ENCODE measurements around the gene MOK. TPM values are rescaled to one million over a fixed set of nuclear protein-coding genes. Genes with fewer than 3 reads are reported as not detected.
"Not testable (repeated sequence)": the region's sequence is repeated elsewhere in the genome, so short reads cannot be mapped to it uniquely, and the experiment has no call there.

The MOK gene
- total RNA-seq, result 10 to 100 TPM; 19.5 to 44.5 TPM
- polyA plus RNA-seq (ENCODE audit: insufficient read length in 2 of 2), result 10 to 100 TPM; 44.6 to 57.5 TPM
- long read RNA-seq, donor 1, partial matches to known transcripts, result 0 of 4 reads
- long read RNA-seq, donor 1, other reads (novel, unspliced or antisense), result 0 of 4 reads
- long read RNA-seq, donor 2, partial matches to known transcripts, result 0 of 2 reads
- long read RNA-seq, donor 2, other reads (novel, unspliced or antisense), result 0 of 2 reads
- long read RNA-seq, donor 3, partial matches to known transcripts, result 0 of 3 reads
- long read RNA-seq, donor 3, other reads (novel, unspliced or antisense), result 0 of 3 reads
- long read RNA-seq, donor 4, partial matches to known transcripts, result 0 of 3 reads
- long read RNA-seq, donor 4, other reads (novel, unspliced or antisense), result 0 of 3 reads

GRCh38 chr14:102304611-102305506, at the start of gene MOK:
TSS of gene MOK (minus strand) at chr14:102305164. CDS start at chr14:102304968, 196 bp downstream.
- no peaks in the 10 kb centered on the region for H3K4me1 ChIP-seq (ENCODE audit: control insufficient read depth, insufficient read depth, low read length)
- no peaks in the 10 kb centered on the region for H3K36me3 ChIP-seq (ENCODE audit: control insufficient read depth, insufficient read depth, low read length)
- H3K4me3 ChIP-seq (ENCODE audit: low read depth, low read length), result peak within 1 kb of the TSS; percentile 88
- 0% methylated on average over 46 of the region's 53 CpGs for WGBS (ENCODE audit: insufficient coverage)
- no peaks in the 10 kb centered on the region for H3K27me3 ChIP-seq (ENCODE audit: control insufficient read depth, insufficient read depth, low read length)
- peak within 1 kb of the TSS; percentile 88 for H3K27ac ChIP-seq (ENCODE audit: low read depth, low read length)
- H3K9me3 ChIP-seq (ENCODE audit: control insufficient read depth, insufficient read depth, low read length), result no peaks in the 10 kb centered on the region
- DNase-seq (ENCODE audit: low read depth in 4 of 6, low spot score in 6 of 6), result peak; percentile 94 to 99 (median 98)

GRCh38 chr14:102353126-102353619, 48.2 kb upstream of the MOK start:
- Histone ChIP-seq H3K9me3 (ENCODE audit: control insufficient read depth, insufficient read depth, low read length) (no peaks in the 10 kb centered on the region), H3K4me1 (ENCODE audit: control insufficient read depth, insufficient read depth, low read length) (no peaks in the 10 kb centered on the region), H3K36me3 (ENCODE audit: control insufficient read depth, insufficient read depth, low read length) (peaks cover 65% of the 10 kb centered on the region), H3K27me3 (ENCODE audit: control insufficient read depth, insufficient read depth, low read length) (no peaks in the 10 kb centered on the region), H3K4me3 (ENCODE audit: low read depth, low read length) (no peak overlapping the region), H3K27ac (ENCODE audit: low read depth, low read length) (no peak overlapping the region)
- DNase-seq (ENCODE audit: low read depth in 4 of 6, low spot score in 6 of 6), result no peak
- 93% methylated on average over 7 of the region's 8 CpGs for WGBS (ENCODE audit: insufficient coverage)

GRCh38 chr14:102352213-102352612, 47.2 kb upstream of the MOK start:
- Histone ChIP-seq H3K27ac (ENCODE audit: low read depth, low read length) (no peak overlapping the region), H3K36me3 (ENCODE audit: control insufficient read depth, insufficient read depth, low read length) (peaks cover 71% of the 10 kb centered on the region), H3K4me1 (ENCODE audit: control insufficient read depth, insufficient read depth, low read length) (no peaks in the 10 kb centered on the region), H3K4me3 (ENCODE audit: low read depth, low read length) (no peak overlapping the region), H3K9me3 (ENCODE audit: control insufficient read depth, insufficient read depth, low read length) (no peaks in the 10 kb centered on the region), H3K27me3 (ENCODE audit: control insufficient read depth, insufficient read depth, low read length) (no peaks in the 10 kb centered on the region)
- WGBS (ENCODE audit: insufficient coverage), result 39% methylated on average over 2 of the region's 4 CpGs
- peak in 1 of 6 donors; percentile 30 for DNase-seq (ENCODE audit: low read depth in 4 of 6, low spot score in 6 of 6)

GRCh38 chr14:102351593-102351992, 46.6 kb upstream of the MOK start:
- H3K4me3 ChIP-seq (ENCODE audit: low read depth, low read length); H3K9me3 ChIP-seq (ENCODE audit: control insufficient read depth, insufficient read depth, low read length); DNase-seq (ENCODE audit: low read depth in 4 of 6, low spot score in 6 of 6); H3K4me1 ChIP-seq (ENCODE audit: control insufficient read depth, insufficient read depth, low read length); H3K27ac ChIP-seq (ENCODE audit: low read depth, low read length); H3K27me3 ChIP-seq (ENCODE audit: control insufficient read depth, insufficient read depth, low read length): not testable (repeated sequence)
- 97% methylated on average over 5 of the region's 9 CpGs for WGBS (ENCODE audit: insufficient coverage)
- H3K36me3 ChIP-seq (ENCODE audit: control insufficient read depth, insufficient read depth, low read length), result peaks cover 70% of the 10 kb centered on the region

GRCh38 chr14:102351023-102351422, 46.1 kb upstream of the MOK start:
- Histone ChIP-seq H3K27me3 (ENCODE audit: control insufficient read depth, insufficient read depth, low read length) (no peaks in the 10 kb centered on the region), H3K36me3 (ENCODE audit: control insufficient read depth, insufficient read depth, low read length) (peaks cover 70% of the 10 kb centered on the region), H3K4me3 (ENCODE audit: low read depth, low read length) (no peak overlapping the region), H3K4me1 (ENCODE audit: control insufficient read depth, insufficient read depth, low read length) (no peaks in the 10 kb centered on the region), H3K27ac (ENCODE audit: low read depth, low read length) (no peak overlapping the region), H3K9me3 (ENCODE audit: control insufficient read depth, insufficient read depth, low read length) (no peaks in the 10 kb centered on the region)
- WGBS (ENCODE audit: insufficient coverage), result 97% methylated on average over 5 of the region's 10 CpGs
- no peak for DNase-seq (ENCODE audit: low read depth in 4 of 6, low spot score in 6 of 6)

GRCh38 chr14:102348376-102348775, 43.4 kb upstream of the MOK start:
- Histone ChIP-seq H3K4me1 (ENCODE audit: control insufficient read depth, insufficient read depth, low read length) (peaks cover 16% of the 10 kb centered on the region), H3K9me3 (ENCODE audit: control insufficient read depth, insufficient read depth, low read length) (no peaks in the 10 kb centered on the region), H3K27me3 (ENCODE audit: control insufficient read depth, insufficient read depth, low read length) (no peaks in the 10 kb centered on the region), H3K36me3 (ENCODE audit: control insufficient read depth, insufficient read depth, low read length) (peaks cover 74% of the 10 kb centered on the region), H3K27ac (ENCODE audit: low read depth, low read length) (no peak overlapping the region), H3K4me3 (ENCODE audit: low read depth, low read length) (no peak overlapping the region)
- no peak for DNase-seq (ENCODE audit: low read depth in 4 of 6, low spot score in 6 of 6)
- WGBS (ENCODE audit: insufficient coverage), result 92% methylated on average over 16 of the region's 16 CpGs

GRCh38 chr14:102346645-102347044, 41.7 kb upstream of the MOK start:
- Histone ChIP-seq H3K27me3 (ENCODE audit: control insufficient read depth, insufficient read depth, low read length) (no peaks in the 10 kb centered on the region), H3K4me3 (ENCODE audit: low read depth, low read length) (no peak overlapping the region), H3K9me3 (ENCODE audit: control insufficient read depth, insufficient read depth, low read length) (no peaks in the 10 kb centered on the region), H3K27ac (ENCODE audit: low read depth, low read length) (no peak overlapping the region), H3K36me3 (ENCODE audit: control insufficient read depth, insufficient read depth, low read length) (peaks cover 77% of the 10 kb centered on the region), H3K4me1 (ENCODE audit: control insufficient read depth, insufficient read depth, low read length) (peaks cover 16% of the 10 kb centered on the region)
- DNase-seq (ENCODE audit: low read depth in 4 of 6, low spot score in 6 of 6), result no peak
- 100% methylated on average over 1 of the region's 4 CpGs for WGBS (ENCODE audit: insufficient coverage)

- peaks cover 82% of the 10 kb centered on the region for H3K36me3 ChIP-seq (ENCODE audit: control insufficient read depth, insufficient read depth, low read length)
- H3K27me3 ChIP-seq (ENCODE audit: control insufficient read depth, insufficient read depth, low read length), result no peaks in the 10 kb centered on the region
- peak overlapping the region; percentile 57 for H3K27ac ChIP-seq (ENCODE audit: low read depth, low read length)
- DNase-seq (ENCODE audit: low read depth in 4 of 6, low spot score in 6 of 6), result no peak
- no peaks in the 10 kb centered on the region for H3K9me3 ChIP-seq (ENCODE audit: control insufficient read depth, insufficient read depth, low read length)
- no peak overlapping the region for H3K4me3 ChIP-seq (ENCODE audit: low read depth, low read length)
- H3K4me1 ChIP-seq (ENCODE audit: control insufficient read depth, insufficient read depth, low read length), result peaks cover 16% of the 10 kb centered on the region
- 92% methylated on average over 3 of the region's 3 CpGs for WGBS (ENCODE audit: insufficient coverage)
These were observed 40.3 kb upstream of the MOK start for GRCh38 chr14:102345232-102345631.

- Histone ChIP-seq H3K27ac (ENCODE audit: low read depth, low read length) (no peak overlapping the region), H3K9me3 (ENCODE audit: control insufficient read depth, insufficient read depth, low read length) (no peaks in the 10 kb centered on the region), H3K4me1 (ENCODE audit: control insufficient read depth, insufficient read depth, low read length) (peaks cover 16% of the 10 kb centered on the region), H3K27me3 (ENCODE audit: control insufficient read depth, insufficient read depth, low read length) (no peaks in the 10 kb centered on the region), H3K4me3 (ENCODE audit: low read depth, low read length) (no peak overlapping the region), H3K36me3 (ENCODE audit: control insufficient read depth, insufficient read depth, low read length) (peaks cover 82% of the 10 kb centered on the region)
- WGBS (ENCODE audit: insufficient coverage), result 55% methylated on average over 5 of the region's 5 CpGs
- DNase-seq (ENCODE audit: low read depth in 4 of 6, low spot score in 6 of 6), result peak in 1 of 6 donors; percentile 57
These were observed 39.5 kb upstream of the MOK start for GRCh38 chr14:102344485-102344884.

Data from spinal cord (tissue), 10 donors.